ENCODE data around the gene VGLL4.

GRCh38 chr3:11555881-11556633 is 87.7 kb downstream of the VGLL4 start:
- TF ChIP-seq CTCF (IDR thresholded peaks at IDR 0.05) = no peak
- TF ChIP-seq EZH2phosphoT487 (IDR thresholded peaks at IDR 0.05) = no peak
- no peak for TF ChIP-seq EZH2 (IDR thresholded peaks at IDR 0.05)

Measured in neural progenitor cell (in vitro differentiated cells).